GM23338 (cell line): ENCODE measurements around the gene SGO2. TPM values are rescaled to one million over a fixed set of nuclear protein-coding genes. Genes with fewer than 3 reads are reported as not detected.

Source experiments
- ATAC-seq: fragments of 200-7000 bp; cut with Tn5 transposase; 3 replicates; pipeline ENCODE4 v1.9.1; 2020
- DNase-seq: peaks from one replicate; pipeline ENCODE4 v3.0.0-alpha.2; 2015; ENCODE audit warnings: low spot score
- H2AFZ ChIP-seq: fragments of 200-600 bp; sonication (generic); 2 replicates; pipeline ENCODE4 v1.8.0; 2016; ENCODE audit warnings: antibody characterized with exemption, mild to moderate bottlenecking, moderate library complexity
- H3F3A ChIP-seq: fragments of 200-600 bp; sonication (generic); replicated peaks from 2 replicates; pipeline ENCODE4 v1.8.0; 2017; ENCODE audit warnings: antibody characterized with exemption, mixed run types, low read depth
- H3K27ac ChIP-seq: fragments of 200-600 bp; sonication (generic); 2 replicates; pipeline ENCODE4 v1.6.1; 2016; ENCODE audit warnings: low read depth
- H3K27me3 ChIP-seq: fragments of 200-600 bp; sonication (generic); 2 replicates; pipeline ENCODE4 v1.8.0; 2016; ENCODE audit warnings: mild to moderate bottlenecking, mixed run types, moderate library complexity; ENCODE audit not compliant: insufficient read depth
- H3K36me3 ChIP-seq: fragments of 200-600 bp; sonication (generic); 2 replicates; pipeline ENCODE4 v1.8.0; 2016; ENCODE audit warnings: mild to moderate bottlenecking; ENCODE audit not compliant: insufficient read depth
- H3K4me1 ChIP-seq: fragments of 200-600 bp; sonication (generic); 2 replicates; pipeline ENCODE4 v1.8.0; 2016; ENCODE audit warnings: mild to moderate bottlenecking, moderate library complexity; ENCODE audit not compliant: insufficient read depth
- H3K4me2 ChIP-seq: fragments of 200-600 bp; sonication (generic); 2 replicates; pipeline ENCODE4 v1.7.1; 2017; ENCODE audit warnings: mixed run types
- H3K4me3 ChIP-seq: fragments of 200-600 bp; sonication (generic); 2 replicates; pipeline ENCODE4 v1.6.1; 2016; ENCODE audit warnings: mixed run types
- H3K79me2 ChIP-seq: fragments of 200-600 bp; sonication (generic); replicated peaks from 2 replicates; pipeline ENCODE4 v1.8.0; 2017; ENCODE audit warnings: mild to moderate bottlenecking; ENCODE audit not compliant: insufficient read depth
- H3K9me2 ChIP-seq: fragments of 200-600 bp; sonication (generic); 2 replicates; pipeline ENCODE4 v1.8.0; 2017; ENCODE audit not compliant: insufficient read depth
- H4K20me1 ChIP-seq: fragments of 200-600 bp; sonication (generic); replicated peaks from 2 replicates; pipeline ENCODE4 v1.8.0; 2017; ENCODE audit warnings: mild to moderate bottlenecking; ENCODE audit not compliant: insufficient read depth
- H3K27ac Mint-ChIP-seq: 2 replicates; pipeline ENCODE4 v1.8.0; 2020; ENCODE audit warnings: inconsistent platforms, mild to moderate bottlenecking, moderate library complexity, mixed read lengths
- H3K27me3 Mint-ChIP-seq: 3 replicates; pipeline ENCODE4 v1.8.0; 2022; ENCODE audit warnings: low read depth, mild to moderate bottlenecking, moderate library complexity, mixed read lengths, inconsistent platforms; ENCODE audit not compliant: insufficient read depth, poor library complexity
- H3K36me3 Mint-ChIP-seq: 3 replicates; pipeline ENCODE4 v1.8.0; 2021; ENCODE audit warnings: low read depth, mild to moderate bottlenecking, inconsistent platforms, moderate library complexity, mixed read lengths
- H3K4me1 Mint-ChIP-seq: 3 replicates; pipeline ENCODE4 v1.8.0; 2020; ENCODE audit warnings: mild to moderate bottlenecking, inconsistent platforms, mixed read lengths
- H3K4me3 Mint-ChIP-seq: 3 replicates; pipeline ENCODE4 v1.8.0; 2021; ENCODE audit warnings: moderate library complexity, mild to moderate bottlenecking, inconsistent platforms, mixed read lengths
- H3K9me3 Mint-ChIP-seq: 3 replicates; pipeline ENCODE4 v1.8.0; 2020; ENCODE audit warnings: moderate library complexity, mild to moderate bottlenecking, inconsistent platforms, mixed read lengths
- CREB1 ChIP-seq: fragments of 250-450 bp; sonication (Bioruptor Pico); IDR thresholded peaks from 2 replicates; pipeline ENCODE4 v1.5.0; 2020; ENCODE audit warnings: low read depth, mild to moderate bottlenecking, moderate library complexity
- EZH2 ChIP-seq: fragments of 200-600 bp; sonication (generic); IDR thresholded peaks from one replicate; pipeline ENCODE4 v1.8.0; 2017; ENCODE audit warnings: antibody characterized with exemption, mild to moderate bottlenecking, low read depth; ENCODE audit not compliant: unreplicated experiment
- EZH2phosphoT487 ChIP-seq: fragments of 200-600 bp; sonication (generic); IDR thresholded peaks from one replicate; pipeline ENCODE4 v1.8.1; 2018; ENCODE audit warnings: antibody characterized with exemption; ENCODE audit not compliant: unreplicated experiment
- JUNB ChIP-seq: IDR thresholded peaks from one replicate; pipeline ENCODE4 v1.6.1; 2016; ENCODE audit warnings: antibody characterized with exemption; ENCODE audit not compliant: unreplicated experiment
- NANOG ChIP-seq: IDR thresholded peaks from 2 replicates; pipeline ENCODE4 v1.6.1; 2016; ENCODE audit warnings: antibody characterized with exemption, borderline replicate concordance
- POLR2AphosphoS5 ChIP-seq: IDR thresholded peaks from 2 replicates; pipeline ENCODE4 v1.6.1; 2016; ENCODE audit warnings: antibody characterized with exemption, low read depth
- STAT1 ChIP-seq: IDR thresholded peaks from one replicate; pipeline ENCODE4 v1.6.1; 2016; ENCODE audit warnings: antibody characterized with exemption; ENCODE audit not compliant: unreplicated experiment
- ZNF114 ChIP-seq: fragments of 250-450 bp; sonication (Bioruptor Pico); IDR thresholded peaks from 2 replicates; pipeline ENCODE4 v1.5.0; 2020; ENCODE audit warnings: mild to moderate bottlenecking, moderate library complexity
- ZNF331 ChIP-seq: fragments of 250-450 bp; sonication (Bioruptor Pico); IDR thresholded peaks from 2 replicates; pipeline ENCODE4 v1.5.0; 2020; ENCODE audit warnings: low read depth, mild to moderate bottlenecking, moderate library complexity
- polyA plus RNA-seq: library from polyadenylated mRNA; unstranded; fragments of >200 nt; fragmentation: Nextera tagmentation; extraction: Ambion mirVana; gene quantifications from 2 replicates; pipeline ENCODE4 v1.2.1, GENCODE V29; 2016
- total RNA-seq: library from RNA; depleted of rRNA; stranded (reverse); fragments of >200 nt; shearing (Covaris generic); gene quantifications from 2 replicates; pipeline ENCODE4 v1.2.3, GENCODE V29; 2014
- TF ChIP-seq, protein P1 (sequence below): fragments of 250-450 bp; sonication (Bioruptor Pico); IDR thresholded peaks from 2 replicates; pipeline ENCODE4 v1.5.0; 2020; ENCODE audit warnings: mild to moderate bottlenecking, moderate library complexity
- TF ChIP-seq, protein P2 (sequence below), 2 experiments: fragments of 200-600 bp in 1 of 2; sonication (generic) in 1 of 2; conservative IDR thresholded peaks; 2 replicates each; pipeline versions ENCODE4 v1.5.1 to v1.6.1; 2016 to 2017; ENCODE audit warnings: antibody characterized with exemption in 2 of 2, low read depth in 2 of 2, mild to moderate bottlenecking in 2 of 2, moderate library complexity in 1 of 2
- TF ChIP-seq, protein P3 (sequence below): IDR thresholded peaks from one replicate; pipeline ENCODE4 v1.6.1; 2018; ENCODE audit warnings: antibody characterized with exemption; ENCODE audit not compliant: unreplicated experiment
- TF ChIP-seq, protein P4 (sequence below): IDR thresholded peaks from 2 replicates; pipeline ENCODE4 v1.6.1; 2016; ENCODE audit warnings: antibody characterized with exemption

SGO2 gene
- total and polyA plus RNA-seq, 2 experiments from 2014 or later: 32.6 to 47.7 TPM

DNA sequence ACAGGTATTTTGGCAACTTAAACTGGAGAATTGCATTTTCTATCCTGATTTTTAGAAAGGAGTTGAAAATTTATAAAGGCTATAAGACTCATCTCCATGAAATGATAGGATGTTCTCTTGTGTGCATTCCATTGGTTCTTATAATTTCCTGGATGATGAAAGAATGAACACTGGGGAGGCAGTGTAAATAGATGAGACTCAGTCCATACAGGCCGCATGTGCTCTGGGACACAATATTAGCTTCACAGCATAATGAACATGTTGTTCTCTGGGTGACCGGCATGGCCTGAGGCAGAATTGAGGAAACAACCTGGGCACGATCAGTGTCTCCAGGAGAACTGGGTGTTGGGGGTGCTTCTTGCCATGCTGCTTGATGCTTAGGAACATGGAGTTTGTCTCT lies 98.7 kb downstream of the SGO2 start (continued):
- TF ChIP-seq CREB1 (CRISPR knock-in tag): no peak
- TF ChIP-seq ZNF331 (CRISPR knock-in tag): no peak
- no peak for TF ChIP-seq EZH2
- TF ChIP-seq NANOG: no peak

DNA sequence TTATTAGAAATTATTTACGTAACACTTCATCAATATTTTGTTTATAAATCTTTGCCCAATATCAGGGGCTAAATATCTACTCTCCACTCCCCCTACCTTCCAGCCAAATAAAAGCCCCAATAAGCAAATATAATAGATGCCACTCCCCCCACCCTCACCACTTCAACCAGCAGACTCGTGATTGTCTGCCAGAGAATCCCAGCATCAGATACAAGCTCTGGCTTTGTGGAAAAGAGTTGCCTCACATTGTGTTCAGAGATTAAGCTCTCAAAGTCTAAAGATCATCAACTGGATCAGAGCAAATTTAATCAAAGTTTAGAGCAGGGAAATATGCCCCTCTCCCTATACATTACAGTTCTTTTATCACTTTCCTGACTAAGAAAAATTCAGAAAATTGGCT lies 99.3 kb downstream of the SGO2 start:
- Histone ChIP-seq H3K9me2 (no peaks in the 10 kb centered on the region), H3F3A (no peaks in the 10 kb centered on the region), H3K4me2 (no peak overlapping the region), H3K79me2 (no peaks in the 10 kb centered on the region), H2AFZ (no peak overlapping the region), H4K20me1 (no peaks in the 10 kb centered on the region), H3K4me1 (no peaks in the 10 kb centered on the region), H3K4me3 (no peak overlapping the region), H3K36me3 (no peaks in the 10 kb centered on the region), H3K27me3 (no peaks in the 10 kb centered on the region), H3K27ac (no peak overlapping the region)
- TF ChIP-seq STAT1 (no peak), POLR2AphosphoS5 (no peak), EZH2 (no peak), EZH2phosphoT487 (no peak), JUNB (no peak), CREB1 (CRISPR knock-in tag) (no peak), NANOG (no peak), ZNF114 (no peak), ZNF331 (CRISPR knock-in tag) (no peak)
- TF ChIP-seq, protein P1, sequence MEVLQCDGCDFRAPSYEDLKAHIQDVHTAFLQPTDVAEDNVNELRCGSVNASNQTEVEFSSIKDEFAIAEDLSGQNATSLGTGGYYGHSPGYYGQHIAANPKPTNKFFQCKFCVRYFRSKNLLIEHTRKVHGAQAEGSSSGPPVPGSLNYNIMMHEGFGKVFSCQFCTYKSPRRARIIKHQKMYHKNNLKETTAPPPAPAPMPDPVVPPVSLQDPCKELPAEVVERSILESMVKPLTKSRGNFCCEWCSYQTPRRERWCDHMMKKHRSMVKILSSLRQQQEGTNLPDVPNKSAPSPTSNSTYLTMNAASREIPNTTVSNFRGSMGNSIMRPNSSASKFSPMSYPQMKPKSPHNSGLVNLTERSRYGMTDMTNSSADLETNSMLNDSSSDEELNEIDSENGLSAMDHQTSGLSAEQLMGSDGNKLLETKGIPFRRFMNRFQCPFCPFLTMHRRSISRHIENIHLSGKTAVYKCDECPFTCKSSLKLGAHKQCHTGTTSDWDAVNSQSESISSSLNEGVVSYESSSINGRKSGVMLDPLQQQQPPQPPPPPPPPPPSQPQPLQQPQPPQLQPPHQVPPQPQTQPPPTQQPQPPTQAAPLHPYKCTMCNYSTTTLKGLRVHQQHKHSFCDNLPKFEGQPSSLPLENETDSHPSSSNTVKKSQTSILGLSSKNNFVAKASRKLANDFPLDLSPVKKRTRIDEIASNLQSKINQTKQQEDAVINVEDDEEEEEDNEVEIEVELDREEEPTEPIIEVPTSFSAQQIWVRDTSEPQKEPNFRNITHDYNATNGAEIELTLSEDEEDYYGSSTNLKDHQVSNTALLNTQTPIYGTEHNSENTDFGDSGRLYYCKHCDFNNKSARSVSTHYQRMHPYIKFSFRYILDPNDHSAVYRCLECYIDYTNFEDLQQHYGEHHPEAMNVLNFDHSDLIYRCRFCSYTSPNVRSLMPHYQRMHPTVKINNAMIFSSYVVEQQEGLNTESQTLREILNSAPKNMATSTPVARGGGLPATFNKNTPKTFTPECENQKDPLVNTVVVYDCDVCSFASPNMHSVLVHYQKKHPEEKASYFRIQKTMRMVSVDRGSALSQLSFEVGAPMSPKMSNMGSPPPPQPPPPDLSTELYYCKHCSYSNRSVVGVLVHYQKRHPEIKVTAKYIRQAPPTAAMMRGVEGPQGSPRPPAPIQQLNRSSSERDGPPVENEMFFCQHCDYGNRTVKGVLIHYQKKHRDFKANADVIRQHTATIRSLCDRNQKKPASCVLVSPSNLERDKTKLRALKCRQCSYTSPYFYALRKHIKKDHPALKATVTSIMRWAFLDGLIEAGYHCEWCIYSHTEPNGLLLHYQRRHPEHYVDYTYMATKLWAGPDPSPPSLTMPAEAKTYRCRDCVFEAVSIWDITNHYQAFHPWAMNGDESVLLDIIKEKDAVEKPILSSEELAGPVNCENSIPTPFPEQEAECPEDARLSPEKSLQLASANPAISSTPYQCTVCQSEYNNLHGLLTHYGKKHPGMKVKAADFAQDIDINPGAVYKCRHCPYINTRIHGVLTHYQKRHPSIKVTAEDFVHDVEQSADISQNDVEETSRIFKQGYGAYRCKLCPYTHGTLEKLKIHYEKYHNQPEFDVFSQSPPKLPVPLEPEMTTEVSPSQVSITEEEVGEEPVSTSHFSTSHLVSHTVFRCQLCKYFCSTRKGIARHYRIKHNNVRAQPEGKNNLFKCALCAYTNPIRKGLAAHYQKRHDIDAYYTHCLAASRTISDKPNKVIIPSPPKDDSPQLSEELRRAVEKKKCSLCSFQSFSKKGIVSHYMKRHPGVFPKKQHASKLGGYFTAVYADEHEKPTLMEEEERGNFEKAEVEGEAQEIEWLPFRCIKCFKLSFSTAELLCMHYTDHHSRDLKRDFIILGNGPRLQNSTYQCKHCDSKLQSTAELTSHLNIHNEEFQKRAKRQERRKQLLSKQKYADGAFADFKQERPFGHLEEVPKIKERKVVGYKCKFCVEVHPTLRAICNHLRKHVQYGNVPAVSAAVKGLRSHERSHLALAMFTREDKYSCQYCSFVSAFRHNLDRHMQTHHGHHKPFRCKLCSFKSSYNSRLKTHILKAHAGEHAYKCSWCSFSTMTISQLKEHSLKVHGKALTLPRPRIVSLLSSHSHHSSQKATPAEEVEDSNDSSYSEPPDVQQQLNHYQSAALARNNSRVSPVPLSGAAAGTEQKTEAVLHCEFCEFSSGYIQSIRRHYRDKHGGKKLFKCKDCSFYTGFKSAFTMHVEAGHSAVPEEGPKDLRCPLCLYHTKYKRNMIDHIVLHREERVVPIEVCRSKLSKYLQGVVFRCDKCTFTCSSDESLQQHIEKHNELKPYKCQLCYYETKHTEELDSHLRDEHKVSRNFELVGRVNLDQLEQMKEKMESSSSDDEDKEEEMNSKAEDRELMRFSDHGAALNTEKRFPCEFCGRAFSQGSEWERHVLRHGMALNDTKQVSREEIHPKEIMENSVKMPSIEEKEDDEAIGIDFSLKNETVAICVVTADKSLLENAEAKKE (CRISPR knock-in tag): no peak
- TF ChIP-seq, protein P2, sequence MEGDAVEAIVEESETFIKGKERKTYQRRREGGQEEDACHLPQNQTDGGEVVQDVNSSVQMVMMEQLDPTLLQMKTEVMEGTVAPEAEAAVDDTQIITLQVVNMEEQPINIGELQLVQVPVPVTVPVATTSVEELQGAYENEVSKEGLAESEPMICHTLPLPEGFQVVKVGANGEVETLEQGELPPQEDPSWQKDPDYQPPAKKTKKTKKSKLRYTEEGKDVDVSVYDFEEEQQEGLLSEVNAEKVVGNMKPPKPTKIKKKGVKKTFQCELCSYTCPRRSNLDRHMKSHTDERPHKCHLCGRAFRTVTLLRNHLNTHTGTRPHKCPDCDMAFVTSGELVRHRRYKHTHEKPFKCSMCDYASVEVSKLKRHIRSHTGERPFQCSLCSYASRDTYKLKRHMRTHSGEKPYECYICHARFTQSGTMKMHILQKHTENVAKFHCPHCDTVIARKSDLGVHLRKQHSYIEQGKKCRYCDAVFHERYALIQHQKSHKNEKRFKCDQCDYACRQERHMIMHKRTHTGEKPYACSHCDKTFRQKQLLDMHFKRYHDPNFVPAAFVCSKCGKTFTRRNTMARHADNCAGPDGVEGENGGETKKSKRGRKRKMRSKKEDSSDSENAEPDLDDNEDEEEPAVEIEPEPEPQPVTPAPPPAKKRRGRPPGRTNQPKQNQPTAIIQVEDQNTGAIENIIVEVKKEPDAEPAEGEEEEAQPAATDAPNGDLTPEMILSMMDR (conservative IDR thresholded peaks at IDR 0.05; ENCODE audit: low read depth in 2 of 2): no peak
- TF ChIP-seq, protein P3, sequence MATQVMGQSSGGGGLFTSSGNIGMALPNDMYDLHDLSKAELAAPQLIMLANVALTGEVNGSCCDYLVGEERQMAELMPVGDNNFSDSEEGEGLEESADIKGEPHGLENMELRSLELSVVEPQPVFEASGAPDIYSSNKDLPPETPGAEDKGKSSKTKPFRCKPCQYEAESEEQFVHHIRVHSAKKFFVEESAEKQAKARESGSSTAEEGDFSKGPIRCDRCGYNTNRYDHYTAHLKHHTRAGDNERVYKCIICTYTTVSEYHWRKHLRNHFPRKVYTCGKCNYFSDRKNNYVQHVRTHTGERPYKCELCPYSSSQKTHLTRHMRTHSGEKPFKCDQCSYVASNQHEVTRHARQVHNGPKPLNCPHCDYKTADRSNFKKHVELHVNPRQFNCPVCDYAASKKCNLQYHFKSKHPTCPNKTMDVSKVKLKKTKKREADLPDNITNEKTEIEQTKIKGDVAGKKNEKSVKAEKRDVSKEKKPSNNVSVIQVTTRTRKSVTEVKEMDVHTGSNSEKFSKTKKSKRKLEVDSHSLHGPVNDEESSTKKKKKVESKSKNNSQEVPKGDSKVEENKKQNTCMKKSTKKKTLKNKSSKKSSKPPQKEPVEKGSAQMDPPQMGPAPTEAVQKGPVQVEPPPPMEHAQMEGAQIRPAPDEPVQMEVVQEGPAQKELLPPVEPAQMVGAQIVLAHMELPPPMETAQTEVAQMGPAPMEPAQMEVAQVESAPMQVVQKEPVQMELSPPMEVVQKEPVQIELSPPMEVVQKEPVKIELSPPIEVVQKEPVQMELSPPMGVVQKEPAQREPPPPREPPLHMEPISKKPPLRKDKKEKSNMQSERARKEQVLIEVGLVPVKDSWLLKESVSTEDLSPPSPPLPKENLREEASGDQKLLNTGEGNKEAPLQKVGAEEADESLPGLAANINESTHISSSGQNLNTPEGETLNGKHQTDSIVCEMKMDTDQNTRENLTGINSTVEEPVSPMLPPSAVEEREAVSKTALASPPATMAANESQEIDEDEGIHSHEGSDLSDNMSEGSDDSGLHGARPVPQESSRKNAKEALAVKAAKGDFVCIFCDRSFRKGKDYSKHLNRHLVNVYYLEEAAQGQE: no peak
- TF ChIP-seq, protein P4, sequence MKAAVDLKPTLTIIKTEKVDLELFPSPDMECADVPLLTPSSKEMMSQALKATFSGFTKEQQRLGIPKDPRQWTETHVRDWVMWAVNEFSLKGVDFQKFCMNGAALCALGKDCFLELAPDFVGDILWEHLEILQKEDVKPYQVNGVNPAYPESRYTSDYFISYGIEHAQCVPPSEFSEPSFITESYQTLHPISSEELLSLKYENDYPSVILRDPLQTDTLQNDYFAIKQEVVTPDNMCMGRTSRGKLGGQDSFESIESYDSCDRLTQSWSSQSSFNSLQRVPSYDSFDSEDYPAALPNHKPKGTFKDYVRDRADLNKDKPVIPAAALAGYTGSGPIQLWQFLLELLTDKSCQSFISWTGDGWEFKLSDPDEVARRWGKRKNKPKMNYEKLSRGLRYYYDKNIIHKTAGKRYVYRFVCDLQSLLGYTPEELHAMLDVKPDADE: no peak
- no peaks in the 10 kb centered on the region for H3K9me3 Mint-ChIP-seq
- H3K36me3 Mint-ChIP-seq: no peaks in the 10 kb centered on the region
- H3K4me3 Mint-ChIP-seq: no peak overlapping the region
- H3K27ac Mint-ChIP-seq: no peak overlapping the region
- DNase-seq (no peak), ATAC-seq (no peak)
- H3K4me1 Mint-ChIP-seq: peaks cover 14% of the 10 kb centered on the region
- no peaks in the 10 kb centered on the region for H3K27me3 Mint-ChIP-seq
